OCI-LY7 (cell line): ENCODE results near the gene KRTAP7-1. TPM values are rescaled to one million over a fixed set of nuclear protein-coding genes. Genes with fewer than 3 reads are reported as not detected.

Source experiments
- BruUV-seq: library from RNA; stranded (reverse); fragments of 400-500 nt; replicated peaks from 2 replicates; lab custom pipeline; 2021; lab: Mats Ljungman, UMichigan
- CTCF ChIA-PET: fragments of 300-600 bp; sonication (Branson Sonifier 250); formaldehyde crosslinking; loops from one replicate; lab custom pipeline; 2022; ENCODE audit warnings: antibody characterized with exemption; ENCODE audit not compliant: unreplicated experiment; lab: Charles Lee
- POLR2A ChIA-PET: fragments of 300-600 bp; sonication (Branson Sonifier 250); formaldehyde crosslinking; loops from one replicate; lab custom pipeline; 2022; ENCODE audit warnings: antibody characterized with exemption; lab: Charles Lee
- DNase-seq: peaks from one replicate; pipeline ENCODE4 v3.0.0-alpha.2; 2015; ENCODE audit warnings: low spot score
- H2AFZ ChIP-seq: fragments of 200-600 bp; sonication (generic), shearing (Covaris generic); 2 replicates; pipeline ENCODE4 v1.6.1; 2014; ENCODE audit warnings: mild to moderate bottlenecking, antibody characterized with exemption, low read length, moderate library complexity
- H3K27ac ChIP-seq: fragments of 200-600 bp; sonication (generic); 2 replicates; pipeline ENCODE4 v1.5.1; 2014; ENCODE audit warnings: mixed run types, low read depth, mild to moderate bottlenecking, moderate library complexity, low read length, inconsistent platforms; ENCODE audit not compliant: poor library complexity, severe bottlenecking
- H3K36me3 ChIP-seq: fragments of 200-600 bp; sonication (generic); 2 replicates; pipeline ENCODE4 v1.6.1; 2014; ENCODE audit warnings: mild to moderate bottlenecking, antibody characterized with exemption, low read length, moderate library complexity, mixed read lengths; ENCODE audit not compliant: insufficient read depth
- H3K4me1 ChIP-seq: fragments of 200-600 bp; sonication (generic); 2 replicates; pipeline ENCODE4 v1.5.1; 2014; ENCODE audit warnings: mild to moderate bottlenecking, low read length; ENCODE audit not compliant: insufficient read depth, poor library complexity, severe bottlenecking
- H3K4me2 ChIP-seq: fragments of 200-600 bp; sonication (generic); 2 replicates; pipeline ENCODE4 v1.6.1; 2014; ENCODE audit warnings: mild to moderate bottlenecking, low read length
- H3K4me3 ChIP-seq: fragments of 200-600 bp; sonication (generic); 2 replicates; pipeline ENCODE4 v1.5.1; 2014; ENCODE audit warnings: mild to moderate bottlenecking, low read depth, low read length; ENCODE audit not compliant: poor library complexity, severe bottlenecking
- H3K79me2 ChIP-seq: fragments of 200-600 bp; sonication (generic); 2 replicates; pipeline ENCODE4 v1.6.1; 2016; ENCODE audit warnings: low read depth, mild to moderate bottlenecking, low read length, moderate library complexity, mixed read lengths; ENCODE audit not compliant: insufficient read depth
- H3K9me2 ChIP-seq: fragments of 200-600 bp; sonication (generic); 2 replicates; pipeline ENCODE4 v1.6.1; 2016; ENCODE audit warnings: mild to moderate bottlenecking, low read length, mixed read lengths; ENCODE audit not compliant: insufficient read depth
- H3K9me3 ChIP-seq: fragments of 200-600 bp; sonication (generic); 2 replicates; pipeline ENCODE4 v1.6.1; 2014; ENCODE audit warnings: mild to moderate bottlenecking, mixed run types, low read length, mixed read lengths
- H4K20me1 ChIP-seq: fragments of 200-600 bp; sonication (generic); 2 replicates; pipeline ENCODE4 v1.6.1; 2014; ENCODE audit warnings: mild to moderate bottlenecking, antibody characterized with exemption, low read length, moderate library complexity, mixed read lengths; ENCODE audit not compliant: insufficient read depth
- EZH2phosphoT487 ChIP-seq: fragments of 200-600 bp; sonication (generic); IDR thresholded peaks from 2 replicates; pipeline ENCODE4 v1.6.1; 2018; ENCODE audit warnings: low read depth, borderline replicate concordance, mild to moderate bottlenecking, mixed run types, antibody characterized with exemption, low read length, moderate library complexity, mixed read lengths
- intact Hi-C: fragments of 100-400 bp; cut with micrococcal nuclease; formaldehyde crosslinking; loops from one replicate; pipeline ENCODE4 v1.10.0; 2022; ENCODE audit not compliant: unreplicated experiment
- total RNA-seq, 2 experiments: library from RNA; depleted of rRNA in 1 of 2; stranded (reverse); fragments of >200 nt in 1 of 2; shearing (Covaris generic) in 1 of 2; gene quantifications; 2 replicates each; pipeline ENCODE4 v1.2.3, GENCODE V29; 2014 to 2022
- TF ChIP-seq, protein P1 (sequence below): fragments of 200-600 bp; sonication (generic); conservative IDR thresholded peaks from 2 replicates; pipeline ENCODE4 v1.5.1; 2014; ENCODE audit warnings: mild to moderate bottlenecking, antibody characterized with exemption, low read length, moderate library complexity, mixed read lengths

Gene KRTAP7-1
- total RNA-seq, 2 experiments from 2014 or later = not detected

DNA sequence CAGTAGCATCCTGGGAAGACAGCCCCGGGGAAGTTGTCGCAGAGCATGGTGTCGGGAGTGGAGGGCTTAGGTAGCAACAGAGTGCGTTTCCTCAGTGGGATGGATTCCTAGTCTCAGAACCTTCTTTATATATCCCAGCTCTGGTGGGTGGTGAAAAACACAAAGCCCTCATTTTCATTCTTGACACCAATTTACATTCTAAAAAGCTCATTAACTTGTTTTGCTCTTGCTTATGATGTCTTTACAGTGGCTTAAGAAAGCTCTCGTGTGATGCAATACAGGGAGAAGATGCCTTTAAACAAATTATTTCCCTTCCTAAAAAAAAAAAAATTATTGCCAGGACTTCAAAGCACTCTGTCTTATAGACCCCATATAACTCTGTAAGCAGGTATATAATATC lies 16.4 kb downstream of the KRTAP7-1 start, which contains the start of gene KRTAP8-1:
Gene KRTAP8-1 (minus strand): TSS at position 101 of the 400 bp plus-strand sequence. CDS start 54 bp downstream, at position 47.
- Histone ChIP-seq H3K9me2 (no peaks in the 10 kb centered on the region), H4K20me1 (no peaks in the 10 kb centered on the region), H3K36me3 (no peaks in the 10 kb centered on the region), H3K4me2 (no peak within 1 kb of the TSS), H3K4me1 (no peaks in the 10 kb centered on the region), H3K79me2 (no peaks in the 10 kb centered on the region), H3K4me3 (no peak within 1 kb of the TSS), H3K27ac (no peak within 1 kb of the TSS), H2AFZ (no peak within 1 kb of the TSS), H3K9me3 (no peaks in the 10 kb centered on the region)
- intact Hi-C loops = no loop called here
- BruUV-seq = no TSS peak
- TF ChIP-seq EZH2phosphoT487 = no peak
- TF ChIP-seq, protein P1, sequence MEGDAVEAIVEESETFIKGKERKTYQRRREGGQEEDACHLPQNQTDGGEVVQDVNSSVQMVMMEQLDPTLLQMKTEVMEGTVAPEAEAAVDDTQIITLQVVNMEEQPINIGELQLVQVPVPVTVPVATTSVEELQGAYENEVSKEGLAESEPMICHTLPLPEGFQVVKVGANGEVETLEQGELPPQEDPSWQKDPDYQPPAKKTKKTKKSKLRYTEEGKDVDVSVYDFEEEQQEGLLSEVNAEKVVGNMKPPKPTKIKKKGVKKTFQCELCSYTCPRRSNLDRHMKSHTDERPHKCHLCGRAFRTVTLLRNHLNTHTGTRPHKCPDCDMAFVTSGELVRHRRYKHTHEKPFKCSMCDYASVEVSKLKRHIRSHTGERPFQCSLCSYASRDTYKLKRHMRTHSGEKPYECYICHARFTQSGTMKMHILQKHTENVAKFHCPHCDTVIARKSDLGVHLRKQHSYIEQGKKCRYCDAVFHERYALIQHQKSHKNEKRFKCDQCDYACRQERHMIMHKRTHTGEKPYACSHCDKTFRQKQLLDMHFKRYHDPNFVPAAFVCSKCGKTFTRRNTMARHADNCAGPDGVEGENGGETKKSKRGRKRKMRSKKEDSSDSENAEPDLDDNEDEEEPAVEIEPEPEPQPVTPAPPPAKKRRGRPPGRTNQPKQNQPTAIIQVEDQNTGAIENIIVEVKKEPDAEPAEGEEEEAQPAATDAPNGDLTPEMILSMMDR = no peak
- ChIA-PET CTCF (no interaction called here), POLR2A (no interaction called here)
- no peak for DNase-seq

DNA sequence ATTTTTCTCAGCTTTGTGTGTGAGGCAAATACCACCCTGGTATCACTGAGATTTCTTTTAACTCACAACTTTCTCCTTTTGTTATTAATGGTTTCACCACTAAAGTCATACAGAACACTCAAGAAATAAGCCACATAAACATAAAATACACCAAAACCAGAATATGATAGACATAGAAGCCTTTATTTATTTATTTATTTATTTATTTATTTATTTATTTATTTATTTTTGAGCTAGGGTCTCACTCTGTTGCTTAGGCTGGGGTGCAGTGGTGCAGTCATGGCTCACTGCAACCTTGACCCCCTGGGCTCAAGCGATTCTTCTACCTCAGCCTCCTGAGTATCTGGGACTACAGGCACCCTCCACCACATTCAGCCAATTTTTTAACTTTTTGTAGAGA lies 29.0 kb downstream of the KRTAP7-1 start:
- no peaks in the 10 kb centered on the region for H4K20me1 ChIP-seq
- BruUV-seq = no TSS peak
- POLR2A ChIA-PET = no interaction called here
- TF ChIP-seq, protein P1 = no peak
- no peak for TF ChIP-seq EZH2phosphoT487
- no peaks in the 10 kb centered on the region for H3K36me3 ChIP-seq
- no peaks in the 10 kb centered on the region for H3K9me2 ChIP-seq
- no peak overlapping the region for H3K4me2 ChIP-seq
- no peaks in the 10 kb centered on the region for H3K4me1 ChIP-seq
- CTCF ChIA-PET = no interaction called here
- H3K4me3 ChIP-seq = no peak overlapping the region
- no peaks in the 10 kb centered on the region for H3K9me3 ChIP-seq
- H2AFZ ChIP-seq = no peak overlapping the region
- H3K27ac ChIP-seq = no peak overlapping the region
- no peak for DNase-seq
- intact Hi-C loops = no loop called here
- H3K79me2 ChIP-seq = no peaks in the 10 kb centered on the region

DNA sequence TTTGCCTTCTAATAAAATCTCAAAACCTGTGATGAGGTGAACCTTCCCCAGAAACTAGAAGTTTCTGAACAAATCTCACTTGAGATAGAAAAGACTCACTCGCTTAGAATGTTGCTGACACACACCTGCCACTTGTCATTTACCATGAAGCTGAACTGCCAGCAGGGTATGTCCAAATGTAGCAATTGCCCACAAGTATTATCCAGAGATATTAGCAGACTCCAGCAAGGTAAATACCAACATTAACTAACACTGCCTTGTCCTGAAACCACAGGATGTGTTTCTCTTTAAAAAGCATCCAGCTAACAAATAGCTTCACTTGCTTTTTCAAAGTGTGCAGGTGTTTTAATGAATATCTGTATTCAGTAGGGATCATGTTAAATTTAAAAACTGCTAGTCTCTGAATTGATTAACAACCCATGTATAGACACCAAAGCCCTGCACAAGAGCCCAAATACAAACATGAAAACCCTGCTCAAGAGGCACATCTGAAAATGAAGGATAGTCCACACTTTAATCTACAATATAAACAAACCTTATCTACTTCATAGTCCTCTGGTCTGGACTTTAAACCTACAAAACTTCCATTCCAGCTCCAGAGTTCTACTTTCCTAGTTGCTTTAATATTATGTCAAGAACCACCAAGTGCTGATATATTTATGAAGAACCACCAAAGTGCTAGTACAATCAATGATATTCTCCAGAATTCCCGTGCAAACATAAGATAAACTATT lies 35.8 kb downstream of the KRTAP7-1 start:
- no peaks in the 10 kb centered on the region for H3K9me2 ChIP-seq
- no peaks in the 10 kb centered on the region for H3K4me1 ChIP-seq
- H3K4me3 ChIP-seq = no peak overlapping the region
- H3K27ac ChIP-seq = no peak overlapping the region
- intact Hi-C loops = no loop called here
- DNase-seq = no peak
- no TSS peak for BruUV-seq
- H2AFZ ChIP-seq = no peak overlapping the region
- H3K9me3 ChIP-seq = no peaks in the 10 kb centered on the region
- H3K36me3 ChIP-seq = no peaks in the 10 kb centered on the region
- no peak overlapping the region for H3K4me2 ChIP-seq
- CTCF ChIA-PET = no interaction called here
- TF ChIP-seq EZH2phosphoT487 = no peak
- TF ChIP-seq, protein P1 = no peak
- POLR2A ChIA-PET = no interaction called here
- no peaks in the 10 kb centered on the region for H4K20me1 ChIP-seq
- H3K79me2 ChIP-seq = no peaks in the 10 kb centered on the region
